CD4-positive, alpha-beta T cell treated with Interleukin-2 at 100 ng/mL for 4 hours (primary cell): ENCODE measurements around the gene TRERF1.
"Not testable (repeated sequence)": the region's sequence is repeated elsewhere in the genome, so short reads cannot be mapped to it uniquely, and the experiment has no call there.

Experiments used
- DNase-seq: peaks from one replicate; pipeline ENCODE4 v3.0.0-alpha.2; 2020; ENCODE audit warnings: low spot score

TRERF1 gene

DNA sequence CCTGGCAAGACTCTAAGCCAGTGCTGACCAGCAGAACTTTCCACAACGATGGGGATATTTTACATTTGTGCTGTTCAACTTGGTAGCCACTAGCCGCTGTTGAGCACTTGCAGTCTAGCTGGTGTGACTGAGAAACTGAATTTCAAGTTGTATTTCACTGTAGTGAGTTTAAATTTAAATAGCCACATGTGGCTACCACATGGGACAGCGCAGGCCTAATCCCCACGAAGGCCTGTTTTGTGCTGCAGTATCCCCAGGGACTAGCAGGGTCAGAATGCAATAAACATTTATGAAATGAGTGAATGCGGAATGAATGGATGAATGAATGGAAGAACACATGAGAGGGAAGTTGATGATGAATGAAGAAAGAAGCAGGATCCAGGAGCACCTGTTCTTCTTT is 115.8 kb downstream of the TRERF1 start:
- no peak for DNase-seq

GRCh38 chr6:42334870-42335269 is 116.9 kb downstream of the TRERF1 start:
- no peak for DNase-seq

DNA sequence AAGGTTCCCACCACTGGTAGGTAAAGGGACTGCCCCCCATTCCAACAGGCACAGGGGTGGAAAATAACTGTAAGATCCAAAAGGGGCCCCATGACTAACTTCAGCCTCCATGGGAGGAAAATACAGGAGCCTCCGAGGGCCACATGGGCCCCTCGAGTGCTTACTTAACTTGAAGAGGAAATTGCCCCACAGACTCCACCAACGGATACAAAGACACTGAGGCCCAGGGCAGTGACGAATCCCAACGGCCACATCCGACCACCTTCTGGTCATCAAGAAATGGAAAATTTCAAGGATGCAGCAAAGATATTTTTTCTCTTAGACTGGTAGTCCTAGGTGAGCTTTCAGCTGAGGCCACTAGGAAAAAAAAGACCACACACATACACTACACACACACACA is 118.1 kb downstream of the TRERF1 start:
- no peak for DNase-seq

DNA sequence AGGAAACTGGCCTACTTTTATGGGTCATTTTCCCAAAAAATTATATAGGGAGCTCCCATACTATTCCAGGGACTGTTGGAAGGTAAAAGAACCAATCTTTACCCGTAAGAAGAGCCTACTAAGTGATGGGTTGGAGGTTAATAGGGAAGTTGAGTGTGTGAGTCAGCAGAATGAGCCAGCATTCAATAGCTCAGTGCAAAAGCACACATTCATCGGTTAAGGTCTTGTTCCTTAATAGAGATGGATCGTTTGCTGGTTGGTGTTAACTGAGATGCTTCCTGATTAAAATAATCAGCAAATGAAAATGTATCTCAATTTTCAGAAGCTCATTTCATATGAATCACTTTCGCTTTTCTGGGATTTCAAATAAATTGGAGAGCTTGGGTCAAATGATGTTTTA is 118.8 kb downstream of the TRERF1 start:
- no peak for DNase-seq

DNA sequence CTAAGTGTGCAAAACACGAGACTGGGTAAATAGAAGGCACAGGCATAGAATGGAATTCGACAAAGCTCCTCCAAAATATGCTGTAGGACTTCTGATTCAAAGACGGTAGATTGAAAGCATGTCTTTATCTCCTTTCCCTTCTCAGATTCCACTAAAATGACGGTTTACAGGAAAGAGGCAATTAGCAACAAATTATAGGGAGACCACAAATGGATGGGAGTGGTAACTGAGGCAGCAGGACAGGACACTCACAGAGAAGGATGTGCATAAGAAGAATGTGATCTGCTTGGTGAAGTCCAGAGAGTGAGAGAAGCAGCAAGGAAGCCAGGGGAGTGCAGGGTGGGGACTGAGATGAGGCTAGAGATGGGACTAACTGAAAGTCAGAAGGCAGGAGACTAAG is 120.7 kb downstream of the TRERF1 start:
- no peak for DNase-seq

DNA sequence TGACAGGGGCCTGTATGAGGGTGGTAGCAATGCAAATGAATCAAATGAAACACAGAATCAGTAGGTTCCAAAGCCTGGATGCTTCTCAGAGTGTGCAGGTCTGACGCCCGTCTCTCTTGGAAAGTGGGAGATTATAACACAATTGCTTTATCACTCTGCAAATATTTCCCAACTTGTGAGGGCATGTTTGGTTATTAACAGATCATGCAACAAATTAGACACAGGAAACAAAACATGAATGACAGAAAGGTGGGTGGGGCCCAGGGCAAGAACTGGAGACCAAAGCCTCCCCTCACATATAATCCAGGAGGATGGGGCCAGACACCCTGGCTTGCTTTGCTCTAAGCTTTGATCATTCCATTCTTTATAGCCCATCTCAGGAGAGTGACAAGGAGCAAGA is 125.5 kb downstream of the TRERF1 start:
- DNase-seq, result no peak

GRCh38 chr6:42324656-42325324 is 126.9 kb downstream of the TRERF1 start:
- DNase-seq, result not testable (repeated sequence)

GRCh38 chr6:42322676-42323075 is 129.1 kb downstream of the TRERF1 start:
- no peak for DNase-seq

DNA sequence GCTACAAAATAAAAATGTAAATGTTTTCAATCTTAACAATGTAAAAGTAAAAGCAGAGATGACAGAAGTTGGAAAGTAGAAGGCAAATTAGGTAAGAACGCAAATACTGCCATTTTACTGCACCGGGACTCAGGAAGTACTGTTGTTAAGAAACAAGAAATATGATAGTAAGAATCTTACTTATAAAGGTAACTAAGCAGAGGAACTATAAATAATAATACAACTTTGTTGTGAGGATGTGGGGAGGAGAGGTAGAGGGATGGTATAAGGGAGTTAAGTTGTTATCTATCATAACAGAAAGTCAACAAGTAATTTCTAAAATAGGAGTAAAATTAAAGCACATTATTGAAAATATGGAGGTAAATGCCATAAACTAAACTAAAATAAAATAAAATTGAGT is 129.8 kb downstream of the TRERF1 start:
- no peak for DNase-seq

- no peak for DNase-seq
Observed at GRCh38 chr6:42320762-42321161, 131.0 kb downstream of the TRERF1 start.

DNA sequence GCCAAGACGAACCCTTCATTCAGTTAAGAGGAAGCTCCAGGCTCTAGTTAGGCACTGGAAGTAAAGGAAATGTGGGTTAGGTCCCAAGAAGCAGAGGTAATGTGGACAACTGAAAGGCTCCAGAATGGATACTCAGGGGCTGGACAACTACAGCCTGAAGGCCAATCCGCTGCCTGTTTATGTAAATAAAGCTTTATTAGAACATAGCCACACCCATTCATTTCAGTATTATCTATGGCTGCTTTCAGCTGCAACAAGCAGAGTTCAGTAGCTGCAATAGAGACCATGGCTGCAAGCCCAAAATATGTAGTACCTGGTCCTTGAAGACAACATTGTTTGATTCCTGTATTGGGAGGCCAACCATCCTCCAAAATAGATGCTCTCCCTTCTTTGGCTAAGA is 133.2 kb downstream of the TRERF1 start:
- no peak for DNase-seq

- no peak for DNase-seq
Observed at GRCh38 chr6:42316981-42317380, 134.7 kb downstream of the TRERF1 start.

GRCh38 chr6:42315991-42316970 is 135.4 kb downstream of the TRERF1 start:
- DNase-seq, result no peak

DNA sequence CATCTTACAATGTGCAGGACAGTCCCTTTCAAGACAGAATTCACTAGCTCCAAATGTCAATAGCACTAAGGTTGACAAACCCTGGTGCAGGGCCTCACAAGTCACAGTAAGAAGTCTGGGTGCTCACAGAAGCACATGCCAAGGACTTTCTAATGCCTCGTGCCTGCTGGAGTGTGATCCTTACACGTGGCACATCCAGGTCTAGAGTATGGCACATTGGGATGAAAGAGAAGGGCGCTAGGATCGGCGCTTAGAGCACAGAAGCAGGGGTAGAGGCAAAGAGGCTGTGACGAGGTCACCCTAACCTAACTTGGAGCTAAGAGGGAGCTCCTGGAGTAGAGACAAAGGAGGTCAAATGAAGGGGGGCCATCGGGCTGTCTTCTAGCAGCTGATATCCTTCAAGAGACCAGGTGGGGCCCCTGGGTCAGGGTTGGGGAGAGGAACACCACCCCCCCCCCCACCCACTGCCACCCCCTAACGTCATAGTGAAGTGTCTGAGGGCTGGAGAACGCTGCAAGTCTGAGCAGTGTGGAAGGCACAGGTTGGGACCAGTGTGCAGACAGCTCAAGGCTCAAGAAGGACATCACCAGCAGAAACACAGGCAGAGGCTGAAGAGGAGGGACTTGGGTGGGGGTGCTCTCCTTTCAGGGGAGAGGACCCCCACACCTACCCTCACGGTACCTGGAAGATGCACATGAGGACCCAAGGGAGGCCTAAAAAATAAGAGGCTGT is 136.3 kb downstream of the TRERF1 start:
- no peak for DNase-seq

DNA sequence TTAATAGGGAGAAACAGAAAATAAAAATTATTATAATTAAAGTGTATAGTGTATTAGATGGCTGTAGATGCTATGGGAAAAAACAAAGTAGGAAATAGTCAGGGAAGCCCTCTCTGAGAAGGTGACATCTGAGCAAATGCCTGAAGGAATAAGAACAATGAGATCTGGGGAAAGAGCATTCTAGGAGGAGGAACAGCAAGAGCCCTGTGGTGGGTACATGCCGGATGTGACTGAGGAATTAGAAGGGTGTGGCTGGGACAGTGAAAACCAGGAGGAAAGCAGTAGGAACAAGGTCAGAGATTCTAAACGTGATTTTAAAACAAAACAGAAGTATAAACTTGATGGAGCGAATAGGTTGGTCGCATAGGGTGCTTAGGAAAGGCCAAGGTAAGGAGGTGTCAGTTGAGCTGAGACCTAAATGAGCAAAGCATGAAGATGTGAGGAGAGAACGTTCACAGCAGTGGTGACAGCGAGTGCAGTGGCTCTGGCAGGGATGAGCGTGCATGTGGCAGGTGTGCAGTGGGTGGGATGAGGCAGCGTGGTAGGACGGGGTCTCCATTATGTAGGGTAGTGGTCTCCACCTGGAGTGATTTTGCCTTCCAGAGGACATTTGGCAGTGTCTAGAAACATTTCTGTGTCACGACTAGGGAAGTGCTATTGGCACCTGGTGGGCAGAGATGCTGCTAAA is 137.0 kb downstream of the TRERF1 start:
- no peak for DNase-seq

GRCh38 chr6:42313941-42314570 is 137.7 kb downstream of the TRERF1 start:
- no peak for DNase-seq

GRCh38 chr6:42313038-42313437 is 138.7 kb downstream of the TRERF1 start:
- DNase-seq, result no peak

GRCh38 chr6:42307141-42307470 is 144.6 kb downstream of the TRERF1 start:
- no peak for DNase-seq

DNA sequence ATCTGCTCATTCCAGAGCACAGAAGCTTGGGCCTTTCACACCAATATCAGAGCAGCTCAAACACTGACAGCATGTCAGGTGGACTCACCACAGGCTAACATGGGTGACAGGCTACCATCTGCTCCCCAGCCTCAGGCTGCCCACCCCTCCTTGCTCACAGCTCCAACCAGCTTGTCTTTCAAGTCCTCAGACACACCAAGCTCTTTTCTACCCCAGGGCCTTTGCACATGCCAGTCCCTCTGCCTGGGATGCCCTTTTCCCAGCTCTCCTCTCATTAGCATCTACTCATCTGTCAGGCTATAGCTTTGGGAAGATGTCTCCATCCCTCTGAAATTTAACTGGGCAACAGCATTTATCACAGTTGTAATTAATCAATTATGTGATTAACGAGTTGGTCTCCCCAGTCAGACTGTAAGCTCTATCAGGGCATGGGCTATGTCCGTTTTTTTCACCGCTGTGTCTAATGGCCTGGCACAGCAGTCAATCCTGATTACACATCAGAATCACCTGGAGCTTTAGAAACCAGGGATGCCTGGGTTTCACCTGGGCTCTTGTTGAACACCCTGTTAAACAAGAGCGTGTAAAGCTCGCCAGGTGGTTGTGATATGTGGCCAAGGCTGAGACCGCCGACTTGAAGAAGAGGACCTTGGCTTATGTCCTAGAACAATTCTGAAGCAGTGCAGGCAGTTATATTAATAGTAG is 145.1 kb downstream of the TRERF1 start:
- DNase-seq, result no peak

- no peak for DNase-seq
Observed at GRCh38 chr6:42304053-42304712, 147.5 kb downstream of the TRERF1 start.

DNA sequence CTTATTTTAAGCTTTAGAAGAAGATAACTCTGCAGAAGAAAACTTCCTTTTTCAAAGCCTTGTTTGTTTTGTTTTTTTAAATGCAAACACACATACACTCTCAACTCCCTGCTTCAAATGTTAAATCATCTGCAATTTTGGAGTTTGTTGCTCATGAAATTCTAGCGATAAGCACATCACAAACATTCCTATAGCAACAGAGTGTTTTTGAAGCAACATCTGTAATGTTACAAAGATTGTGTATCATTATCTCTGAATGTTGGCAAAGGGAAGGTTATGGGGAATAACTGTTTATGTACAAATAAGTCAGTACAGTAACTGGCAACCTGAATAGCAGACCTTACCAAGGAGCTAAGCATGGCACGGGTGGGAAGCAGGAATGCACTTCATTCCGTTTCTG is 149.3 kb downstream of the TRERF1 start:
- no peak for DNase-seq
